Esophagus squamous epithelium (tissue), 5 donors: ENCODE results near the gene OR52K2. TPM values are rescaled to one million over a fixed set of nuclear protein-coding genes. Genes with fewer than 3 reads are reported as not detected.
"Not testable (repeated sequence)": the region's sequence is repeated elsewhere in the genome, so short reads cannot be mapped to it uniquely, and the experiment has no call there.

Experiments used
- DNase-seq: peaks from one replicate; lab custom pipeline; 2025; lab: John Stamatoyannopoulos, UW
- H3K27ac ChIP-seq, 4 donors: fragments of 200-600 bp; sonication (generic); one replicate each; pipeline ENCODE4 v1.5.1; 2016 to 2019; ENCODE audit warnings: mild to moderate bottlenecking in 1 of 4
- H3K27me3 ChIP-seq, 4 donors: fragments of 200-600 bp; sonication (generic); 1 replicate in 3 of 4; 2 replicates in 1 of 4; pipeline versions ENCODE4 v1.5.1 to v1.6.0; 2017 to 2021; ENCODE audit warnings: antibody characterized with exemption in 1 of 4
- H3K36me3 ChIP-seq, 3 donors: fragments of 200-600 bp; sonication (generic); one replicate each; pipeline ENCODE4 v1.5.1; 2016 to 2019
- H3K4me1 ChIP-seq, 3 donors: fragments of 200-600 bp; sonication (generic); one replicate each; pipeline ENCODE4 v1.5.1; 2017 to 2019
- H3K4me3 ChIP-seq, 4 donors: fragments of 200-600 bp; sonication (generic); 1 replicate in 3 of 4; 2 replicates in 1 of 4; pipeline ENCODE4 v1.5.1; 2016 to 2019; ENCODE audit warnings: mild to moderate bottlenecking in 2 of 4, moderate library complexity in 1 of 4
- H3K9me3 ChIP-seq, 3 donors: fragments of 200-600 bp; sonication (generic); one replicate each; pipeline ENCODE4 v1.5.1; 2016 to 2019
- POLR2A ChIP-seq, 4 donors: fragments of 450-650 bp; IDR thresholded peaks; one replicate each; pipeline ENCODE4 v1.6.1; 2017; ENCODE audit warnings: antibody characterized with exemption in 4 of 4, mild to moderate bottlenecking in 4 of 4, moderate library complexity in 3 of 4
- WGBS, 2 donors: methylation state at CpG; one replicate each; pipeline ENCODE4 v1.1.5; 2018; 5-methylcytosine and 5-hydroxymethylcytosine counted together
- intact Hi-C: fragments of 100-400 bp; cut with DNase I; formaldehyde crosslinking; loops from one replicate; pipeline ENCODE4 v1.15.0; 2022
- total RNA-seq, 4 donors: library from RNA; depleted of rRNA; stranded (reverse); fragments of >200 nt; gene quantifications; one replicate each; pipeline ENCODE4 v1.1.0, GENCODE V29; 2016
- TF ChIP-seq, protein P1 (sequence below), 6 experiments: fragments of 450-650 bp in 4 of 6; fragments of 200-600 bp in 2 of 6; sonication (generic) in 2 of 6; IDR thresholded peaks; one replicate each; pipeline ENCODE4 v1.5.1; 2016 to 2019; ENCODE audit warnings: antibody characterized with exemption in 6 of 6, mild to moderate bottlenecking in 4 of 6, moderate library complexity in 4 of 6
- donor health status: DM: yes; HTN: yes; CAD: no.

Gene OR52K2
- total RNA-seq: not detected

DNA sequence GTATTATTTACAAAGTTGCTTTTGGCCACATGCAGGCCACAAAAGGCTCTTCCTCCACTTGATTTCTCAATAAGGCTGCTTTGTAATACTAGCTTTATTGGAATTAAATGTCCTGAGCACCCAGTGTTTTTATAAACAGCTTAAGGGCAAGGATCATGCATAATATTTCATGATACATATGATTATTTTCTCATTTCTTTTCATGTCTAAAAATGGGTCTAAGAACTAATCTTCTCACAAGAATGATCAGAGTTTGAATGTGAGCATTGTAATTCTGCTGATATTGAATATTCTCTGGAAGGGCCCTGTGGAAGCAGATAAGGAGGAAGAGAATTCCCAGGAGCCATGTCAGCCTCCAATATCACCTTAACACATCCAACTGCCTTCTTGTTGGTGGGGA lies at the start of gene OR52K2:
TSS of gene OR52K2 (plus strand) at position 301 of the 400 bp plus-strand sequence. CDS start at position 346, 45 bp downstream.
- Histone ChIP-seq H3K4me1 (no peaks in the 10 kb centered on the region), H3K36me3 (no peaks in the 10 kb centered on the region), H3K27me3 (no peaks in the 10 kb centered on the region), H3K9me3 (no peaks in the 10 kb centered on the region), H3K4me3 (no peak within 1 kb of the TSS), H3K27ac (no peak within 1 kb of the TSS)
- TF ChIP-seq POLR2A (IDR thresholded peaks at IDR 0.05): no peak
- TF ChIP-seq, protein P1, sequence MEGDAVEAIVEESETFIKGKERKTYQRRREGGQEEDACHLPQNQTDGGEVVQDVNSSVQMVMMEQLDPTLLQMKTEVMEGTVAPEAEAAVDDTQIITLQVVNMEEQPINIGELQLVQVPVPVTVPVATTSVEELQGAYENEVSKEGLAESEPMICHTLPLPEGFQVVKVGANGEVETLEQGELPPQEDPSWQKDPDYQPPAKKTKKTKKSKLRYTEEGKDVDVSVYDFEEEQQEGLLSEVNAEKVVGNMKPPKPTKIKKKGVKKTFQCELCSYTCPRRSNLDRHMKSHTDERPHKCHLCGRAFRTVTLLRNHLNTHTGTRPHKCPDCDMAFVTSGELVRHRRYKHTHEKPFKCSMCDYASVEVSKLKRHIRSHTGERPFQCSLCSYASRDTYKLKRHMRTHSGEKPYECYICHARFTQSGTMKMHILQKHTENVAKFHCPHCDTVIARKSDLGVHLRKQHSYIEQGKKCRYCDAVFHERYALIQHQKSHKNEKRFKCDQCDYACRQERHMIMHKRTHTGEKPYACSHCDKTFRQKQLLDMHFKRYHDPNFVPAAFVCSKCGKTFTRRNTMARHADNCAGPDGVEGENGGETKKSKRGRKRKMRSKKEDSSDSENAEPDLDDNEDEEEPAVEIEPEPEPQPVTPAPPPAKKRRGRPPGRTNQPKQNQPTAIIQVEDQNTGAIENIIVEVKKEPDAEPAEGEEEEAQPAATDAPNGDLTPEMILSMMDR (IDR thresholded peaks at IDR 0.05): no peak
- intact Hi-C loops: no loop called here
- DNase-seq: no peak

DNA sequence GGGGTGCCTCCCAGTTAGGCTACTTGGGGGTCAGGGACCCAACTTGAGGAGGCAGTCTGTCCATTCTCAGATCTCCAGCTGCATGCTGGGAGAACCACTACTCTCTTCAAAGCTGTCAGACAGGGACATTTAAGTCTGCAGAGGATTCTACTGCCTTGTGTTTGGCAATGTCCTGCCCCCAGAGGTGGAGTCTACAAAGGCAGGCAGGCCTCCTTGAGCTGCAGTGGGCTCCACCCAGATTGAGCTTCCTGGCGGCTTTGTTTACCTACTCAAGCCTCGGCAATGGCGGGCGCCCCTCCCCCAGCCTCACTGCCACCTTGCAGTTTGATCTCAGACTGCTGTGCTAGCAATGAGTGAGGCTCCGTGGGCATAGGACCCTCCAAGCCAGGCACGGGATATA lies 42.9 kb upstream of the OR52K2 start:
- DNase-seq, H3K4me3 ChIP-seq, H3K9me3 ChIP-seq, H3K27ac ChIP-seq, H3K27me3 ChIP-seq, H3K4me1 ChIP-seq, intact Hi-C loops, H3K36me3 ChIP-seq: not testable (repeated sequence)
- WGBS, 2 donors: 84% methylated on average over 4 of the region's 6 CpGs; no CpG with 5 or more reads in 1 of the 2 donors

DNA sequence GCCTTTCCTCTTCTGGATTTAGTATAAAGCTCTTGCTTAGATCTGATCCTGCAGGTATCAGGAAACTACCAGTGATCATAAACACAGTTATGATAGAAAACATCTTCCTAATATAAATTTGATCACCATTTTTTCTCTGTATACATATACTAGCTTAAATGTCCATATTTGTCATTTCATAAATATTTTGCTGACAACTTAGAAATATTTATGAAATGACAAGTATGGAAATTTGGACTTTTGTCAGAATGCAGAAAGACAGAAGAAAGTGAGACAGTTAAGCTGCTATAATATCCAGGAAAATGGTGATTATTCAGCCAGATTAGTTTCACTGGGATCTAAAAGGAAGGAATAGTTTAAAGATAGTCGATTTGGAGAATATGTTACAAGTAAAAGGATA lies 32.8 kb upstream of the OR52K2 start:
- intact Hi-C loops: no loop called here
- no peak for TF ChIP-seq POLR2A (IDR thresholded peaks at IDR 0.05)
- TF ChIP-seq, protein P1 (IDR thresholded peaks at IDR 0.05): no peak
- 38 to 54% methylated on average over 1 of the region's 1 CpG for WGBS, 2 donors

DNA sequence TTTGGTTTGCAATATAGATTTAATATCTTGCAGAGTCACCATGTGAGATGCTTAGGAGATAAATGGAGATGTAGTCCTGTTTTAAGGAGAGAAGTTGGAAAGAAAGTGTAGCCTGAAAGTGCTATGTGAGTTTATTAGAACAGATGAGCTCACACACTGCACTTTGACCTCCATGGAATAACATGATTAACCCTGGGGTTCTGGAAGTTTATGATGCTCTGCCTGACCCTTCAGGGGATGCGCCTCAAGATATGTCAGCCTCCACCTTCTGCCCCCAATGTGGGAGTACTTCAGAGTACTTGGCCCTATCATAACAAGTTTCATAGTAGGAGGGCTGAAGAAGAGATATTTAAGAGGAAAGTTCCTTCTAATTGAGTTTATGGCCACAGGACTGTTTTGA lies 32.3 kb upstream of the OR52K2 start:
- Histone ChIP-seq H3K27ac (no peak overlapping the region), H3K9me3 (no peaks in the 10 kb centered on the region), H3K27me3 (no peaks in the 10 kb centered on the region), H3K4me3 (no peak overlapping the region), H3K36me3 (no peaks in the 10 kb centered on the region), H3K4me1 (no peaks in the 10 kb centered on the region)
- DNase-seq: no peak
- TF ChIP-seq POLR2A (IDR thresholded peaks at IDR 0.05): no peak
- TF ChIP-seq, protein P1 (IDR thresholded peaks at IDR 0.05): no peak
- intact Hi-C loops: no loop called here
- 58 to 75% methylated on average over 1 of the region's 1 CpG for WGBS, 2 donors

More for the DNA sequence above, 32.8 kb upstream of the OR52K2 start:
- H3K4me1 ChIP-seq: no peaks in the 10 kb centered on the region
- H3K4me3 ChIP-seq: no peak overlapping the region
- no peak overlapping the region for H3K27ac ChIP-seq
- DNase-seq: no peak
- H3K9me3 ChIP-seq: no peaks in the 10 kb centered on the region
- H3K36me3 ChIP-seq: no peaks in the 10 kb centered on the region
- H3K27me3 ChIP-seq: no peaks in the 10 kb centered on the region

DNA sequence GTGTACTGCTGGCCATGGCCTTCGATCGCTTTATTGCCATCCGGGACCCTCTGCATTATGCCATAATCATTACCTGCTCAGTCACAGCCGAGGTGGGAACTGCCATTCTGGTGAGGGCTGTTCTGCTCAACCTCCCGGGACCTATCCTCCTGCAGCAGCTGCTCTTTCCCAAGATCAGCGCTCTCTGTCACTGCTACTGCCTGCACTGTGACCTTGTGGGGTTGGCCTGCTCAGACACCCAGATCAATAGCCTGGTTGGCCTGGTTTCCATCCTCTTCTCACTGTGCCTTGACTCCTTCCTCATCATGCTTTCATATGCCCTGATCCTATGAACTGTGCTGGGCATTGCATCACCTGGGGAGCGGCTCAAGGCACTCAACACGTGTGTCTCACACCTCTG lies 30.7 kb upstream of the OR52K2 start:
- H3K27me3 ChIP-seq: no peaks in the 10 kb centered on the region
- no peaks in the 10 kb centered on the region for H3K9me3 ChIP-seq
- WGBS, 2 donors: 60 to 75% methylated on average over 8 of the region's 8 CpGs
- no peak for DNase-seq
- H3K4me3 ChIP-seq: no peak overlapping the region
- no peaks in the 10 kb centered on the region for H3K4me1 ChIP-seq
- TF ChIP-seq POLR2A (IDR thresholded peaks at IDR 0.05): no peak
- TF ChIP-seq, protein P1 (IDR thresholded peaks at IDR 0.05): no peak
- no peaks in the 10 kb centered on the region for H3K36me3 ChIP-seq
- intact Hi-C loops: no loop called here
- H3K27ac ChIP-seq: no peak overlapping the region

DNA sequence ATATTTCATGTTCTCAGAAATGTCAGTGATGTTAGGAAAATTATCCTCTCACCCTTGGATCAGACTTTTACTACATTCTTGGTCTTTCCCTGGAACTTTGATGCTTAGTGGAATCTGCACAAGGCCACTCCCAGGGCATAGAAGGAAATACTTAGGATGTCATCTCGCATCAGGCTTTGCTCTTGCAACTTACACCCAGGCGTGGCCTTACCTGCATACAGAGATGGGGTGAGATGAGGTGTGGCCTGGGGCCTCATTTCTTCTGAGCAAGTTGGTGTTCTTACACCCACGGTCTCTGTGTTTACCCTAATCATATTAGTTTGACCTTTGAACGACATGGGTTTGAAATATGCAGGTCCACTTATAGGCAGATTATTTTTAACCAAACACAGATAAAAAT lies 19.0 kb upstream of the OR52K2 start:
- Histone ChIP-seq H3K4me3 (no peak overlapping the region), H3K27me3 (no peaks in the 10 kb centered on the region), H3K4me1 (no peaks in the 10 kb centered on the region), H3K27ac (no peak overlapping the region), H3K9me3 (no peaks in the 10 kb centered on the region), H3K36me3 (no peaks in the 10 kb centered on the region)
- TF ChIP-seq POLR2A (IDR thresholded peaks at IDR 0.05): no peak
- intact Hi-C loops: no loop called here
- DNase-seq: no peak
- WGBS, 2 donors: 56 to 72% methylated on average over 3 to 4 of the region's 4 CpGs
